KMS-11 (cell line): Measurements from ENCODE around the gene EXOC3L1.
A peak's percentile ranks its signal among the peaks of the same experiment; 100 is the strongest.

Experiments
- H2AFZ ChIP-seq: fragments of 200-600 bp; sonication (generic); 2 replicates; pipeline ENCODE4 v1.6.1; 2016; ENCODE audit warnings: antibody characterized with exemption, mixed run types, low read depth
- H3K27ac ChIP-seq: fragments of 200-600 bp; sonication (generic); 2 replicates; pipeline ENCODE4 v1.6.1; 2016; ENCODE audit warnings: mild to moderate bottlenecking, mixed run types
- H3K27me3 ChIP-seq: fragments of 200-600 bp; sonication (generic); 2 replicates; pipeline ENCODE4 v1.6.1; 2017; ENCODE audit warnings: mild to moderate bottlenecking, low read depth, mixed run types, moderate library complexity; ENCODE audit not compliant: insufficient read depth
- H3K36me3 ChIP-seq: fragments of 200-600 bp; sonication (generic); 2 replicates; pipeline ENCODE4 v1.6.1; 2017; ENCODE audit warnings: mild to moderate bottlenecking, mixed run types; ENCODE audit not compliant: insufficient read depth
- H3K4me1 ChIP-seq: fragments of 200-600 bp; sonication (generic); 2 replicates; pipeline ENCODE4 v1.6.1; 2016; ENCODE audit warnings: mild to moderate bottlenecking, low read depth, mixed run types; ENCODE audit not compliant: poor library complexity, severe bottlenecking
- H3K4me2 ChIP-seq: fragments of 200-600 bp; sonication (generic); 2 replicates; pipeline ENCODE4 v1.7.0; 2016; ENCODE audit warnings: mild to moderate bottlenecking, mixed run types
- H3K4me3 ChIP-seq: fragments of 200-600 bp; sonication (generic); IDR thresholded peaks from 2 replicates; pipeline ENCODE4 v1.6.1; 2017; ENCODE audit warnings: low read depth, low read length, mixed read lengths; ENCODE audit not compliant: insufficient read depth
- H3K79me2 ChIP-seq: fragments of 200-600 bp; sonication (generic); 2 replicates; pipeline ENCODE4 v1.6.1; 2016; ENCODE audit warnings: low read depth, mixed run types; ENCODE audit not compliant: insufficient read depth
- H3K9ac ChIP-seq: fragments of 200-600 bp; sonication (generic); 2 replicates; pipeline ENCODE4 v1.6.1; 2016; ENCODE audit warnings: mild to moderate bottlenecking, mixed run types
- H4K20me1 ChIP-seq: fragments of 200-600 bp; sonication (generic); 2 replicates; pipeline ENCODE4 v1.6.1; 2016; ENCODE audit warnings: mild to moderate bottlenecking, mixed run types; ENCODE audit not compliant: insufficient read depth
- TF ChIP-seq, protein P1 (sequence below): fragments of 200-600 bp; sonication (generic); conservative IDR thresholded peaks from 2 replicates; pipeline ENCODE4 v1.6.1; 2017; ENCODE audit warnings: low read depth, mild to moderate bottlenecking, antibody characterized with exemption, low read length, moderate library complexity, mixed read lengths

EXOC3L1 gene

DNA sequence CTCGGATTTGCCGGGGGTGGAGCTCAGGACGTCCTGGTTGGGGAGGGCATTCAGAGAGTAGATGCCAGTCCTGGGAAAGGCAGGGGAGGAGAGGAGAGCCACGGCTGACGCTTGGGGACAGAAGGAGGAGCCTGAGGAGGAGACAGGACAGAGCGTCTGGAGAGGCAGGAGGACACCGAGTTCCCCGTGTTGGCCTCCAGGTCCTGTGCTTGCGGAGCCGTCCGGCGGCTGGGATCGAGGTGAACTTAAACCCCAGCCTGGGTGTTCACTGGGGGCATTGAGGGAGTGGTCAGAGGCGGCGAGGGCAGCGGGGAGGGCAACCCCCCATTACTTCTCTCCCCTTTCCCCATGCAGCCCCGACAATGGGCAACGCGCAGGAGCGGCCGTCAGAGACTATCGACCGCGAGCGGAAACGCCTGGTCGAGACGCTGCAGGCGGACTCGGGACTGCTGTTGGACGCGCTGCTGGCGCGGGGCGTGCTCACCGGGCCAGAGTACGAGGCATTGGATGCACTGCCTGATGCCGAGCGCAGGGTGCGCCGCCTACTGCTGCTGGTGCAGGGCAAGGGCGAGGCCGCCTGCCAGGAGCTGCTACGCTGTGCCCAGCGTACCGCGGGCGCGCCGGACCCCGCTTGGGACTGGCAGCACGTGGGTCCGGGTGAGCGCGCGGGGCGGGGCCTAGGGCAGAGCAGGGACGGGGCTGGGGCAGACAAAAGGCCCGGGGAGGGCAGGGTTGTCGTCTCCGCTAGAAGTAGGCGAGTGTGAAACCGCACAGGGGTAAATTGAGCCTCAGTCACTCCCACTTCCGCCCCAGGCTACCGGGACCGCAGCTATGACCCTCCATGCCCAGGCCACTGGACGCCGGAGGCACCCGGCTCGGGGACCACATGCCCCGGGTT lies 15.9 kb downstream of the EXOC3L1 start:
- Histone ChIP-seq H3K27me3 (no peaks in the 10 kb centered on the region), H4K20me1 (no peaks in the 10 kb centered on the region), H2AFZ (peak overlapping the region; percentile 86), H3K4me1 (peaks cover 64% of the 10 kb centered on the region), H3K9ac (peak overlapping the region; percentile 43; the same call in 1 of the 2 replicates), H3K4me2 (peak overlapping the region; percentile 62), H3K79me2 (no peaks in the 10 kb centered on the region), H3K36me3 (no peaks in the 10 kb centered on the region), H3K4me3 (no peak overlapping the region), H3K27ac (peak overlapping the region; percentile 16; the same call in 1 of the 2 replicates)
- TF ChIP-seq, protein P1, sequence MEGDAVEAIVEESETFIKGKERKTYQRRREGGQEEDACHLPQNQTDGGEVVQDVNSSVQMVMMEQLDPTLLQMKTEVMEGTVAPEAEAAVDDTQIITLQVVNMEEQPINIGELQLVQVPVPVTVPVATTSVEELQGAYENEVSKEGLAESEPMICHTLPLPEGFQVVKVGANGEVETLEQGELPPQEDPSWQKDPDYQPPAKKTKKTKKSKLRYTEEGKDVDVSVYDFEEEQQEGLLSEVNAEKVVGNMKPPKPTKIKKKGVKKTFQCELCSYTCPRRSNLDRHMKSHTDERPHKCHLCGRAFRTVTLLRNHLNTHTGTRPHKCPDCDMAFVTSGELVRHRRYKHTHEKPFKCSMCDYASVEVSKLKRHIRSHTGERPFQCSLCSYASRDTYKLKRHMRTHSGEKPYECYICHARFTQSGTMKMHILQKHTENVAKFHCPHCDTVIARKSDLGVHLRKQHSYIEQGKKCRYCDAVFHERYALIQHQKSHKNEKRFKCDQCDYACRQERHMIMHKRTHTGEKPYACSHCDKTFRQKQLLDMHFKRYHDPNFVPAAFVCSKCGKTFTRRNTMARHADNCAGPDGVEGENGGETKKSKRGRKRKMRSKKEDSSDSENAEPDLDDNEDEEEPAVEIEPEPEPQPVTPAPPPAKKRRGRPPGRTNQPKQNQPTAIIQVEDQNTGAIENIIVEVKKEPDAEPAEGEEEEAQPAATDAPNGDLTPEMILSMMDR = no peak

DNA sequence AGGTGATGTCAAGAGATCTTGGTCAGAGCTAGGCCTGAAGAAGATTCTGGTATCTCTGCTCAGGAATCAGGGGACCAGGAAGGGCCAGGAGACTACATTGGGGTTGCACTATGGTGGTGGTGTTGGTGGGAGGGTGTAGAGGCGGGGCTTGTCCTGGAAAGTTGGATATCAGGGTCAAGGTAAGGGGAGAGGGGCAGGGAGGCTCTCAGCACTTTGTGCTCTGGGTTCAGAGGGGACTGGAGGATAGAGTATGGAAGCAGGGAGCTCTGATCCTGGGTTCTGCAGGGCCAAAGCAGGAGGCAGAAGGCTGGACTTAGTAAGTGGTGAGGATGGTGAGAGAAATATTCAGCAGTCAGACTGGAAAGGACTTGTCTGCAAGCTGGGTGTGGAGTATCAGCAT lies 16.6 kb downstream of the EXOC3L1 start:
- no peak overlapping the region for H3K27ac ChIP-seq
- H2AFZ ChIP-seq = peak overlapping the region; percentile 86
- TF ChIP-seq, protein P1 = no peak
- peaks cover 71% of the 10 kb centered on the region for H3K4me1 ChIP-seq
- H3K4me3 ChIP-seq = no peak overlapping the region
- no peaks in the 10 kb centered on the region for H3K36me3 ChIP-seq
- H3K9ac ChIP-seq = no peak overlapping the region; the same call in 1 of the 2 replicates
- no peaks in the 10 kb centered on the region for H3K27me3 ChIP-seq
- H3K79me2 ChIP-seq = no peaks in the 10 kb centered on the region
- H3K4me2 ChIP-seq = peak overlapping the region; percentile 62
- H4K20me1 ChIP-seq = no peaks in the 10 kb centered on the region

DNA sequence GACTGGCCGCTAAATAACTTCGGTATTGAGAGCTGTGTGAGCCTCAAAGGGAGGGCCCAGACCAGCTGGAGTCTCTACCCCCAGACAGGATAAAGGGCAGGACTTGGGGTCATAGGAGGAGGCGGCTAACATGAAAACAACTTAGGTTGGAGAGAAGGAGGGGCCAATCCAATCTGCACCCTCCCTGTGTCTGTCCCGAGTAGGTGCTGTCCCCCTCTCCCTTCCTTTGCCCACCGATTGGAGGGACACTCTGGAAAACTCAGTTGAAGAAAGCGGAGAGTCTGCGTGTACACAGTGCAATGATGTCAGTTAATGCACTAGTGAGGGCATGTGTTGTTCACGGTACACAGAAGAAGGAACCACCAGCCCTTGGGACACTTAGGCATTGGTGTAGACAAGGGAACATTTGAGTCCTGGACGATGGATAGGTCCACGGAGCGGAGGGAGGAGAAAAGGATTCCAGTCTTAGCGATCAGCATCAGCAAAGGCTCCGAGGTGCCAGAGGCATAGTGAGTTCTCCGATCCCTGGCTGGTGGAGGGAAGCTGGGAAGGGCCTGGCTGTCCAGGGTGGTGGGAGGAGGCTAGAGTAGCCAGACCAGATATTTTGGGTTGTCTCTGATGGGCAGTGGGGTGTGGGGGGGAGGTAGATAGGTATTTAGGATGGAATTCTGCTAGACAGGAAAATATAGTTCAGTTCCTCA lies 18.8 kb downstream of the EXOC3L1 start:
- H2AFZ ChIP-seq = peak overlapping the region; percentile 24; the same call in 1 of the 2 replicates
- H3K4me3 ChIP-seq = no peak overlapping the region
- H3K4me1 ChIP-seq = peaks cover 83% of the 10 kb centered on the region
- peak overlapping the region; percentile 81 for H3K4me2 ChIP-seq
- H3K79me2 ChIP-seq = no peaks in the 10 kb centered on the region
- H3K27me3 ChIP-seq = no peaks in the 10 kb centered on the region
- no peaks in the 10 kb centered on the region for H4K20me1 ChIP-seq
- H3K27ac ChIP-seq = peak overlapping the region; percentile 78
- TF ChIP-seq, protein P1 = no peak
- H3K36me3 ChIP-seq = no peaks in the 10 kb centered on the region
- H3K9ac ChIP-seq = peak overlapping the region; percentile 67

DNA sequence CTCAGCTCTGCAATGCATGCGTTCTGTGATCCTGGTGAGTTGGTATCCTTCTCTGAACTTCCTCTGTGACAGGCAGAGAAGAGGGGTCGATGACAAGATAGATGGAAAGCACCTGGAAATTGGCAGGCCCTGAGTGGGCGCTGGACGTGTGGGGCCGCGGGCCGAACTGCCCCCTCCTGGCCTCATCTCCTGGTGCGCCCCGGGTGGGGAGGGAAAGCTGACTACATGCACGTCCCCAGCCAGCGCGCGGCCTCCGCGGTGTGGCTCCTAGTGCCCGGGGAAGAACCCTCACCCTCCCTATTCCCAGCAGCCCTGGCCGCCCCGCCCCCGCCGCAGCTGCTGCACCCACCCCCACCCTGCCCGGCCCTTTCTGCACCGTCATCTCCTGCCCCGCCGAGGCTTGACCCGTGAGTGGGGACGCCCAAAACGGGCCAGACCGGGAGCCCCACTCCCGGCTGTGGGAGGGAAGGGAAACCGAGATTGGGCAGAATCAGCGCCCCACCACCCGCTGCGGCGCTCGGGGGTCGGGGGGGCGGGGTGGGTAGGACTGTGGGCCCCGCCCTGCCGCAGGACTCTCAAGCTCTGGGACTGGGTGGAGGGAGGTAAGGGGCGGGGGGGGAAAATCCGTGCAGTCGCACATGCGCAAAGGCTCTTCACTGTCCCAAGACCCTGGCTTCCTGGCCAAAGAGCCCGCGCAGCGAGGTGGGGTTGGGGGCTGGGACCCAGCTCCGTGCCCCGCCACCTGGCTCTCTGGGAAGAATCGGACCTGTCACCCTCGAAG lies 19.6 kb downstream of the EXOC3L1 start, which contains the start of gene NOL3:
Gene NOL3 (plus strand): TSS at position 371 of the 781 bp plus-strand sequence.
- H3K79me2 ChIP-seq = no peaks in the 10 kb centered on the region
- H3K27me3 ChIP-seq = no peaks in the 10 kb centered on the region
- H3K4me1 ChIP-seq = peaks cover 81% of the 10 kb centered on the region
- H3K4me3 ChIP-seq = no peak within 1 kb of the TSS
- H4K20me1 ChIP-seq = no peaks in the 10 kb centered on the region
- H2AFZ ChIP-seq = peak within 1 kb of the TSS; percentile 84
- H3K27ac ChIP-seq = peak within 1 kb of the TSS; percentile 78
- H3K36me3 ChIP-seq = no peaks in the 10 kb centered on the region
- H3K9ac ChIP-seq = peak within 1 kb of the TSS; percentile 67
- TF ChIP-seq, protein P1 = no peak
- H3K4me2 ChIP-seq = peak within 1 kb of the TSS; percentile 91
